Measurements from ENCODE around the gene USF2. TPM values are rescaled to one million over a fixed set of nuclear protein-coding genes. Genes with fewer than 3 reads are reported as not detected.

Gene USF2
- total RNA-seq, 1 experiment from 2014 or later = 111 TPM

- in situ Hi-C loops (cut with HindIII; ENCODE audit: low pct_unique_long_range_greater_than_20kb, low sequenced_read_pairs) = no loop called here
Observed at GRCh38 chr19:35293808-35294207, 25.0 kb downstream of the USF2 start.

GRCh38 chr19:35294328-35294727 lies 25.6 kb downstream of the USF2 start:
- in situ Hi-C loops (cut with HindIII; ENCODE audit: low pct_unique_long_range_greater_than_20kb, low sequenced_read_pairs) = no loop called here
- DNase-seq (ENCODE audit: low read depth) = no peak

More at GRCh38 chr19:35293808-35294207, 25.0 kb downstream of the USF2 start:
- no peak for DNase-seq (ENCODE audit: low read depth)

- in situ Hi-C loops (cut with HindIII; ENCODE audit: low pct_unique_long_range_greater_than_20kb, low sequenced_read_pairs) = no loop called here
- no peak for DNase-seq (ENCODE audit: low read depth)
Observed at GRCh38 chr19:35294859-35295791, 26.4 kb downstream of the USF2 start.

- in situ Hi-C loops (cut with HindIII; ENCODE audit: low pct_unique_long_range_greater_than_20kb, low sequenced_read_pairs) = no loop called here
- DNase-seq (ENCODE audit: low read depth) = no peak
Observed at GRCh38 chr19:35295792-35296462, 27.2 kb downstream of the USF2 start.

GRCh38 chr19:35296644-35297514 lies 28.1 kb downstream of the USF2 start:
- in situ Hi-C loops (cut with HindIII; ENCODE audit: low pct_unique_long_range_greater_than_20kb, low sequenced_read_pairs) = no loop called here
- DNase-seq (ENCODE audit: low read depth) = no peak

GRCh38 chr19:35297515-35297848 lies 28.7 kb downstream of the USF2 start:
- in situ Hi-C loops (cut with HindIII; ENCODE audit: low pct_unique_long_range_greater_than_20kb, low sequenced_read_pairs) = no loop called here
- DNase-seq (ENCODE audit: low read depth) = no peak

GRCh38 chr19:35297922-35298321 lies 29.2 kb downstream of the USF2 start:
- in situ Hi-C loops (cut with HindIII; ENCODE audit: low pct_unique_long_range_greater_than_20kb, low sequenced_read_pairs) = no loop called here
- no peak for DNase-seq (ENCODE audit: low read depth)

- DNase-seq (ENCODE audit: low read depth) = no peak
- in situ Hi-C loops (cut with HindIII; ENCODE audit: low pct_unique_long_range_greater_than_20kb, low sequenced_read_pairs) = no loop called here
Observed at GRCh38 chr19:35298561-35298972, 29.8 kb downstream of the USF2 start.

GRCh38 chr19:35299523-35300338 lies 31.0 kb downstream of the USF2 start:
- no peak for DNase-seq (ENCODE audit: low read depth)
- in situ Hi-C loops (cut with HindIII; ENCODE audit: low pct_unique_long_range_greater_than_20kb, low sequenced_read_pairs) = no loop called here

GRCh38 chr19:35300339-35300649 lies 31.5 kb downstream of the USF2 start:
- DNase-seq (ENCODE audit: low read depth) = no peak
- in situ Hi-C loops (cut with HindIII; ENCODE audit: low pct_unique_long_range_greater_than_20kb, low sequenced_read_pairs) = no loop called here

GRCh38 chr19:35301961-35302360 lies 33.2 kb downstream of the USF2 start:
- no peak for DNase-seq (ENCODE audit: low read depth)
- in situ Hi-C loops (cut with HindIII; ENCODE audit: low pct_unique_long_range_greater_than_20kb, low sequenced_read_pairs) = no loop called here

- in situ Hi-C loops (cut with HindIII; ENCODE audit: low pct_unique_long_range_greater_than_20kb, low sequenced_read_pairs) = no loop called here
- DNase-seq (ENCODE audit: low read depth) = no peak
Observed at GRCh38 chr19:35302446-35302845, 33.7 kb downstream of the USF2 start.

GRCh38 chr19:35303357-35303915 lies 34.7 kb downstream of the USF2 start:
- no peak for DNase-seq (ENCODE audit: low read depth)
- in situ Hi-C loops (cut with HindIII; ENCODE audit: low pct_unique_long_range_greater_than_20kb, low sequenced_read_pairs) = no loop called here

GRCh38 chr19:35304036-35304435 lies 35.3 kb downstream of the USF2 start:
- DNase-seq (ENCODE audit: low read depth) = no peak
- in situ Hi-C loops (cut with HindIII; ENCODE audit: low pct_unique_long_range_greater_than_20kb, low sequenced_read_pairs) = no loop called here

- no peak for DNase-seq (ENCODE audit: low read depth)
- in situ Hi-C loops (cut with HindIII; ENCODE audit: low pct_unique_long_range_greater_than_20kb, low sequenced_read_pairs) = no loop called here
Observed at GRCh38 chr19:35305181-35305580, 36.4 kb downstream of the USF2 start.

- DNase-seq (ENCODE audit: low read depth) = no peak
- in situ Hi-C loops (cut with HindIII; ENCODE audit: low pct_unique_long_range_greater_than_20kb, low sequenced_read_pairs) = no loop called here
Observed at GRCh38 chr19:35306473-35307246, 37.9 kb downstream of the USF2 start.

- in situ Hi-C loops (cut with HindIII; ENCODE audit: low pct_unique_long_range_greater_than_20kb, low sequenced_read_pairs) = no loop called here
- DNase-seq (ENCODE audit: low read depth) = no peak
Observed at GRCh38 chr19:35307931-35308330, 39.2 kb downstream of the USF2 start.
